Stimulated activated CD4-positive, alpha-beta T cell treated with anti-CD3 and anti-CD28 coated beads, Interleukin-12 subunit alpha, Interleukin-12 subunit beta, amount 100 ng/mL, for 48 hours (primary cell): ENCODE data around the gene KDM1A.
A peak's percentile ranks its signal among the peaks of the same experiment; 100 is the strongest.
"Not testable (repeated sequence)": the region's sequence is repeated elsewhere in the genome, so short reads cannot be mapped to it uniquely, and the experiment has no call there.

Experiments
- DNase-seq, 3 donors: peaks; one replicate each; pipeline ENCODE4 v3.0.0-alpha.2; 2020; ENCODE audit warnings: low read depth in 2 of 3, low spot score in 1 of 3

The KDM1A gene

GRCh38 chr1:23019094-23019862 is at the start of gene KDM1A:
Gene KDM1A (plus strand): TSS chr1:23019468. CDS start chr1:23019597, 129 bp downstream.
- peak; percentile 91 to 95 (median 93) for DNase-seq

- DNase-seq, result no peak
Observed at GRCh38 chr1:22970096-22970495, 49.2 kb upstream of the KDM1A start.

GRCh38 chr1:22971161-22971560 is 48.1 kb upstream of the KDM1A start:
- DNase-seq, result no peak

- DNase-seq, result no peak
Observed at GRCh38 chr1:22971611-22972405, 47.5 kb upstream of the KDM1A start.

GRCh38 chr1:22972760-22973159 is 46.5 kb upstream of the KDM1A start, which contains the start of gene LACTBL1:
Gene LACTBL1 (minus strand): TSS chr1:22972866. CDS start chr1:22972316, 550 bp downstream.
- DNase-seq, result no peak

- no peak for DNase-seq
Observed at GRCh38 chr1:22975694-22976093, 43.6 kb upstream of the KDM1A start.

- no peak for DNase-seq
Observed at GRCh38 chr1:22976127-22976460, 43.2 kb upstream of the KDM1A start.

- DNase-seq, result peak; percentile 16 to 47 (median 37)
Observed at GRCh38 chr1:22976461-22977243, 42.6 kb upstream of the KDM1A start.

- DNase-seq, result no peak
Observed at GRCh38 chr1:22978299-22978698, 41.0 kb upstream of the KDM1A start.

- not testable (repeated sequence) for DNase-seq
Observed at GRCh38 chr1:22980471-22980790, 38.8 kb upstream of the KDM1A start.

GRCh38 chr1:22983944-22984343 is 35.3 kb upstream of the KDM1A start:
- DNase-seq, result no peak

- DNase-seq, result not testable (repeated sequence)
Observed at GRCh38 chr1:22992384-22992783, 26.9 kb upstream of the KDM1A start.

GRCh38 chr1:22993220-22993795 is 26.0 kb upstream of the KDM1A start:
- DNase-seq, result not testable (repeated sequence)

GRCh38 chr1:22995774-22996173 is 23.5 kb upstream of the KDM1A start:
- DNase-seq, result no peak

- not testable (repeated sequence) for DNase-seq
Observed at GRCh38 chr1:22997528-22997927, 21.7 kb upstream of the KDM1A start.

GRCh38 chr1:23000133-23000532 is 19.1 kb upstream of the KDM1A start:
- not testable (repeated sequence) for DNase-seq

GRCh38 chr1:23002218-23002617 is 17.1 kb upstream of the KDM1A start:
- DNase-seq, result not testable (repeated sequence)

GRCh38 chr1:23004112-23004511 is 15.2 kb upstream of the KDM1A start:
- no peak for DNase-seq

GRCh38 chr1:23004769-23005168 is 14.5 kb upstream of the KDM1A start:
- DNase-seq, result not testable (repeated sequence)

GRCh38 chr1:23007106-23007505 is 12.2 kb upstream of the KDM1A start:
- no peak for DNase-seq

- no peak for DNase-seq
Observed at GRCh38 chr1:23008901-23009300, 10.4 kb upstream of the KDM1A start.
